CD4-positive, alpha-beta T cell treated with Interleukin-4 for 4 hours (primary cell): ENCODE measurements around the gene DNAH9.

Source experiments
- DNase-seq: peaks from one replicate; pipeline ENCODE4 v3.0.0-alpha.2; 2020

DNAH9 gene

DNA sequence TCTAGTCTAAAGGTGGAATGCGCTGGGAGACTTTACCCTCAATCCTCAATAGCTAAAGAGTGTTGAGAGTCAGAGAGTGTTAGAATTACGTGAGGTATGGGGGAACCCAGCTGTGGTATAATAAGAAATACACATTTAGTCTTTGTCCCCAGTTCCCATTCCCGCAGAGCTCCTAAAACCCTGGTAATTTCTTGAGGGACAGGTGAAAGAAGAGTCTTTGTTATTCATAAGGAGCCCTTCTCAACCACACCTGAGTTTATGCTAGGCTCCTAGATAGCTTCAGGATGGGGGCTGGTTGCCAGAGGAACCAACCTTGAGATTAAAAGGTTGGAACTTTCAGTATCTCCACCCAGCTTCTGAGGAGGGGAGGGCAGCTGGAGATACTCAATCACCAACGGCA lies 393.2 kb downstream of the DNAH9 start:
- DNase-seq: no peak

DNA sequence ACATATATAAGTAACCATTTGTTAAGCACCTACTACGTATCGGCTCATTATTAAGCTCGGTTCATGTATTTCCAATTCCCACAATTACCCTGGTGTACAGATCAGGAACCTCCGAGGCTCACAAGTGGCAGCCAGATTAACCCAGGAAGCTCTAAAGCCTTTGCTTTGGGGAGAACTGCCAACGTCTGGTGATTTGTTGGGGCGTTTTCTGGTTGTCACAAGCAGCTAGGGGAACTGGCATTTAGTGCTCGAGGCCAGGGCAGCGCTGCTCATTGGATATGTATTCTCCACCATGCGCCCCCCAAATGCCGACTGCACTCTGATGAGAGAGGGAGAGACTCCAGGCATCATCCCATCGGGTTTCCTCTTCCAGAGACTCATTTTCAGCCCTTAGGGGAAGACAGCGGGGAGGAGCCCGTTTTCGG lies 398.5 kb downstream of the DNAH9 start:
- DNase-seq: peak; percentile 40

GRCh38 chr17:11997147-11997971 lies 399.1 kb downstream of the DNAH9 start, which contains the start of gene ZNF18:
Gene ZNF18, minus strand, starts transcription at chr17:11997475. Its CDS starts 4,646 bp downstream, at chr17:11992829.
- DNase-seq: peak; percentile 92

DNA sequence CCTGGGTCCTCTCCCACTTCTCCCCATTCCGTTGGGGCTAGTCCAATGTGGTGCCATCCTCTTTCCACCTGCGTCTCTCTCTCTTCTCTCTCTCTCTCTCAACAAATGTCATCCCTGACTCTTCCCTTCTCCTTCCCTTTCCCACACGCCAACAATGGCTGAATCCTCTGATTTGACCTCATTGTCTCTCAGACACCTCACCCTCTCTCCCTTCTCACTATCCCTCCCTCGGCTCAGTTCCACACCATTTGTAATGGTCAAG lies 399.6 kb downstream of the DNAH9 start:
- no peak for DNase-seq

DNA sequence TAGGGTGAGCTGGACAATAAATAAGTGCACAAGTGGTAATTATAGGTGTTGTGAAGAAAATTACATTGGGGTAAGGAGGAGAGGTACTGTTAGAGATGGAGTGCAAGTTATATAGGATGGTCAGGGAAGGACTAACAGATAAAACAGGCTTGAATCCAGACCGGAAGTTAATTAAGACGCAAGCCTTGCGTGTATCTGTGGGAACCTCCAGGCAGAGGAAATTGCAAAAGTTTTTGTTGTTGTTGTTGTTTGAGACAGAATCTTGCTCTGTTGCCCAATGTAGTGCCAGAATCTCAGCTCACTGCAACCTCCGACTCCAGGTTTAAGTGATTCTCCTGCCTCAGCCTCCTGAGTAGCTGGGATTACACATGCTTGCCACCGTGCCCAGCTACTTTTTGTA lies 401.4 kb downstream of the DNAH9 start:
- DNase-seq: no peak

DNA sequence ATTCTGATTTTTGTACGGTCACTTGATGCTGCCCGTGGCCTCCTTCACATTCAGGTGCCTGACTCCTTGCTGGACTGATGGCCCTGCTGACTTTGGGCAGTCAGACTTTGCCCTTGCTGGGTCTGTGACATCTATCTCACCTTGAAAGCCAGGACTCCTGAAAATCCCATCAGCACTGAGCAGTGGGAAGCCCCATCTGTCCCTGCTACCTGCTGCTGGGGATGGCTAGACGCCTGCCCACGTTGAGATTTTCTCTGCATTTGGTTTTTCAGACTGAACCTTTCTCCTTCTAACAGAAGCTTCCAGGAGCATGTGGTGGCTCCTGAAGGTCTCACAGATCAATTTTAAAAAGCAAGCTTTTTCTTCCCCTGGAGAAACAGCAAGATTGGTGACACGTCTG lies 409.2 kb downstream of the DNAH9 start:
- no peak for DNase-seq
